Measurements from ENCODE around the gene OSBPL6.

The OSBPL6 gene

DNA sequence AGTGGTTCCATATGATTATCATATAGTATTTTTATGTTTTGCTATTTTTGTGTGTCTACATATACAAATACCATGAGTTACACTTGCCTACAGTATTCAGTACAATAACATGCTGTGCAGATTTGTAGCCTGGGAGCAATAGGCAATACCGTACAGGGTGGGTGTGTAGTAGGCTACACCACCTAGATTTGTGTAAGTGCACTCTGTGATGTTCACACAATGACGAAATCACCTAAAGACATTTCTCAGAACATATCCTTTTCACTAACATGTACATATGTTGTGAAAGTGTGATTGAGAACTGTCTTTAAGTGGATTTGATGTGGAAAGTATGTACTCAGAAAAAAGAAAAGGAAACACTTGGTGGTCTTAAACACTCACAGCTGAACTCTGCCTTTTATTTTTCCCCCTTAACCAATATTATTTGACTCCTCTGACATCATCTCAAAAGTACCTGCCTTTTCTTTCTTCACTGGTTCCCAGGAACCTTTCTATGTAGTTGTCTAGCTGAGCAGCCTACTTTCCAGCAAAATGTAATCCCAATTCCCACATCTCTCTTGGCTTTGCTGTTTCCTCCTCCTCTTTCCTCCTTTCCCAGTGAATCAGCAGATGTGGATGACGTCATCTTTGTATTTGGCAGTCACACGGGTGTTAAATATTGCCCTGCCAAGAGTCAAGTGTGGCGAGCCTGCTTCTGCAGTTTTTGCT is 47.7 kb downstream of the OSBPL6 start:
- DNase-seq, result peak; percentile 50

DNA sequence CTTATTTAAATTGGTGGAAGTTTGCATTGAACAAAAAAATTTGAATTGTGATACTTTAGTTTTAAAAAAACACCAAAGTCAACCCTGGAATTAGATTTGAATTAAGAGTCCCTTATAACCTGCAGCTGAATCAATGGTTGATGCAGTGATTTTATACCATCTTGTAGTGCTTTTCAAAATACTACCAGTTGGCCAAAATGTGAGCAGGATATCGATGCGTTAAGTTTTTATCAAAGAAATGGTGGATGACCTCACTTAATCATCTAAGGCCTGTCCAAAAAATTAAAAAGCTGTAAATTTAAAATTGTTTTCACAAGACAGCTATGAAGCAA is 48.2 kb downstream of the OSBPL6 start:
- DNase-seq, result no peak

DNA sequence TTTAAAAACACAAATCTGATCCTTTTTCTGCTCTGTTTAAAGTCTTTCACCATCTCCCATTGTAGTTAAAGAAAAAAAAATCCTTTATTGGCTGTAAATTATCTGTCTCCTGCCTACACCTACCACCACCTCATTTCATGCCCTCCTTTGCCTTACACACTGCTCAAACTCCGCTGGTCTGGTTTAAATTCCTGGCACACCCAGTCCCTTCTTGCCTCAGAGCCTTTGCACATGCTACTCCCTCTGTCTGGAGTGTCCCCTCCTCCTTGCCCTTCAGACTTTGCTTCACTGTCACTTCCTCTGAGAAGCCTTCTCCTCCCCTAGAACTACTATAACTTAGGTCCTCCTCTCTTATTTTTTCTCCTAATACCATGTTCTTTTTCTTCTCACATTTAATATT is 49.6 kb downstream of the OSBPL6 start:
- no peak for DNase-seq

DNA sequence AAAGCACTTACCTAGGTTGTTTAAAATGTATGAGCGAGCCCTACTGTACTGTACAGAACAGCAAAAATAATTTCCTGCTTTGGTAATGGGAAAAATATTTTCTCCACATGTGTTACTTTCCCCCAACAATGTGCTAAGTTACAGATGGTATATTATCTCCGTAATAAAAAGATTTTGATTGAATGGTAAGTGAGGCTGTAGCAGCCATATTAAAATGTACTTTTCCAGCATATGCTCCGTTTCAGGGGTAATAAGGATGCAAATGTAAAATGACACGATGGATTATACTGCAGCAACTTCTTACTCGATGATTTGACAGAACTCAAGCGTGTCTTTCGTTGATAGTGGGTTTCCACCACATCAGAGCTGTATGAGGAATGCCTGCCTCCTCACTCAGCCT is 50.5 kb downstream of the OSBPL6 start:
- DNase-seq, result no peak

DNA sequence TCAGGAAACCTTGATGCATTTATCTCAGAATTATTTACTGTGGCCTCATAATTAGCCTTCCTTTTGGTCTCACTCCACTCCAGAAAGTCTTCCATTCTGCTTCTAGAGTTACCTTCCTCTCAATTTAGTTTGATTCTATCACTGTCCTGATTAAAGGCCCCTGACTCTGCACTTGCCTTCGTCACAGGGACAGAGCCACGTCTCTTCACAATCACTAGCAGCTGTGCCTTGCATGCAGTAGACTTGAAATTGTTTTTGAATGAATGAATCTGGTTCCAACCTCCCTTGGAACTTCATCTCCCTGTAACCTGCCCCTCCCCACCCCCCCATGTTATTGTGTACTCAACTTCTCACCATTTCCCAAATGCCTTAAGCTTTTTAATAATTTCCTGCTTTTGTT is 52.4 kb downstream of the OSBPL6 start:
- DNase-seq, result no peak

DNA sequence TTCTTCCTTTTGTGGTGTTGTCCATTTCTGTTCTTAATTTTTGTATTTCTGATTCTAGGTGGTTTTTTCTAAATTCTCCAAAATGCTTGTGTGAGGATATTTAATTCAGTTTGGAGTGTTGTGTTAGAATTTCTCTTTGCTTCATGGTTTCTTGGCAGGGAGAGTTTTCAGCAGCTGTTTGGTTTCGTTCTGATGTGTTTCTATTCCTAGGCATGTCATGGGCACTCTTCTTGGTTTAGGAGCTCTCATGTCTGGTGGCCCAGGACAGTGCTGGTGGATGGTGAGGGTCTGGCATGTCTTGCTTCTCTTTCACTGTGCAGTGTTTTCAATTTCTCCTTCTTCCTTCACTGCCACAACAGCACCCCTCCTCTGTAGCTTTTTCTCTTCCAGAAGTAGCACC is 52.9 kb downstream of the OSBPL6 start:
- DNase-seq, result no peak

DNA sequence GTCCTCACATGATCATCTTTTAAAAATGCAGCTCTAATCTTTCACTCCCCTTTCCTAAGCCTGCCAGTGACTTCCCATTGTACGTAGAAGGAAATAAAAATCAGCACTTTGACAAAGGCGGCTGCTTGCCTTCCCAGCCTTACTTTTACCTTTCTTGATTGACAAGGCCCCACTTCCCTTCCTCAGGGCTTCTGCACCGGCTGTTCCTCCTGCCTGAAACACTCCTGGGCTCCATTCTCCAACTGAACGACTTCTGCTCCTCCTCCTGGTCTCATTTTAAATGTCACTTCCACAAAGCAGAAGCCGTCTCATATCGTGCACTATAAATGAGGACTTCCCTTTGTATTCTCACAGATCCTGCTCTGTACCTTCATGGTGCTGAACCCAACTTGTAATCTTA is 56.1 kb downstream of the OSBPL6 start:
- DNase-seq, result peak; percentile 25

DNA sequence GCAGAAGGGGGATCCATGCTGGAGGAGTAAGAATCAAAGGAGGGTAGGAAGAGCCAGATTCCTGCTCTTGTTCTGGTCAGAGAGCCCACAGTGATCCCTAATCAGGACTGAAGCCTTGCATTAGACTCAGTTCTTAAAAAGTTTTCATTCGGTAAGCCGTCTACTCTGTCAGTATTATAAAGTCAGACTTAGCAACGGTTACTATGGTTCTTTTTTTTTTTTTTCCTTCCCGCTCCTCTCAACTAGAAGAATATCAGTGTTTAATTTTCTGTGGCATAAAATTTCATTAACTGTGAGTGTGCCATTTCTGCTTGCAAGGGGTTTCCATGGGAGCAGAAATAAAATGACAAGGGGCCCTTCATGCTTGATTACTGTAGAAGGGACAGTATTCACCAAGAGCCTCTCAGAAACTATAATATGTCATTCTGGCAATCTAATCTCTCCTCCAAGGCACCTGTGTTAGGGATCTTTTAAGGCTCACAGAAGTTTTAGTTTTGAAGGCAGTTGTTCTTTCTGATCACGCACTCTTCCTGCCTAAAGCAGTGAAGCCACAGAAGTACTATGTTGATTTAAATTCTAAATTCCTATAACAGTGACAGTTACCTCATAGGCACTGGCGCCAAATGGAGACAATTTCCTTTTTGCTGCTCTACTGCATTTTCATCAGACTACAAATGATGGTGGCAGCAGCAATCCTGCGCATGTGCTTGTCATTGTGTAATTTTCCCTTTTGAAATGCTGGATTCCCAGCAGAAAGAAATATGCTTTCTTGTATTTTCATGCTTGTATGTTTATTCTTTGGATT is 57.0 kb downstream of the OSBPL6 start:
- DNase-seq, result peak; percentile 76

DNA sequence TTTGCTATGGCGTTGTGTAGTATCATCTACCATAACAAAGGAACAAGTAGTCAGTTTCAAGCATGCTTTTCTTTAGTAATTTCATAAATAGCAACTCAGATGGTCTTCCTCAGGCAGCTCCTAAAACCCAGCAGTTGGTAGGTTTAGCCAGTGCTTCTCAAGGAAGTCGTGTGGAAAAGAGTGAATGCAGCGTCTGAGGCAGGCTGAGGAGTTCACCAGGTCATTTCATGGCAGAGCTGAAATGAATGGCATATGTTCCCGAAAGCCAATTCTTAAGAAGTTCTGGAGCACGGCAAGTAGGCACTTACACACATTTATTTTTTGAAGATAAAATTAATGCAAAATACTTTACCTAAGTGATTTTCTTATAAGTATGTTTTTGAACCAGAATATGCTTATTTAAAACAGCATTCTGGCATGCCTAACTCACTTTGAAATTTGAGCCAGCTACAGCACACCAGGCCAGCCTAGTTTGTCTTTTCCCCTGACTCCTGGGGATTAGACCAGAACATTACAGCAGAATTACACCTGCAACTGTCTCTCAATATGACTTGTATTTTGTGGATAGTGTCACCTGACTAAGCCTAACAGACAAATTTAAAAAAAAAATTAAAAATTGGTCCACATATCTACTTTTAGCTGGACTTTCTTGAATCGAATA is 62.2 kb downstream of the OSBPL6 start:
- peak; percentile 93 for DNase-seq

DNA sequence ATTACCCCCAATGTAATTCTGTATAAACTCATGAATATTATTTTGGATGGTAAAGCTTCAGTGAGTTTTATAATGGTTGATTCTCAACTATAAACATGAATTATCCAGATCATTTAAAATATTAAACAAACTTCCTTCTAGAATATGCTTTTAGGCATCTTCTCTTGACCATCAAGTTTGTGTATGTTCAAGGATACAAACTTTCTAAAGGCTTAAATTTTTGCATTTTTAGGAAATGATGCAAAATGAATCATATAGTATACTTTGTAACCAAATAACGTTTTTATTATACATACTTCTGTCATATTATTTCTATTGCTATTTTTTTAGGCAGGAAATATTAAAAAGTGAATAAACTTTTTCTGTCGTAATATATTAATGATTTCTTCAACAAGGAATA is 62.8 kb downstream of the OSBPL6 start:
- no peak for DNase-seq

DNA sequence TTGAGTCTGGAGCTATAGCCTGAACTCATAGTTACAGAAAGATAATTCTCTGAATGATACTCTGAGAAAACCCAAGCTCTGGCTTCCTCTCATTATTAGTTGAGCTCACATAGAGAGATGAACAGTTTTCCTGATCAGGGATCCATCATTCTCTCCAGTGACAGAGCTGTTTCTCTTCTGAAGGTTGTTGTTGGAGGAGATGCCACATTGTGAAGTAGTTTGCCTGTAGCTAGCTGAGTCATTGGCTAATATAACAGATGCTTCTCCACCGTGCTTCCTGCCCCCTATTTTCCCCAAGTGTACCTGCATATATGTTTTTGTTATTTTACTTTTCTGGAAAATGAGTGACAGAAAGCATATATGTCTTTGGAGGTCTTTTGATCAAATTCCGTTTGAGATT is 64.6 kb downstream of the OSBPL6 start:
- no peak for DNase-seq

DNA sequence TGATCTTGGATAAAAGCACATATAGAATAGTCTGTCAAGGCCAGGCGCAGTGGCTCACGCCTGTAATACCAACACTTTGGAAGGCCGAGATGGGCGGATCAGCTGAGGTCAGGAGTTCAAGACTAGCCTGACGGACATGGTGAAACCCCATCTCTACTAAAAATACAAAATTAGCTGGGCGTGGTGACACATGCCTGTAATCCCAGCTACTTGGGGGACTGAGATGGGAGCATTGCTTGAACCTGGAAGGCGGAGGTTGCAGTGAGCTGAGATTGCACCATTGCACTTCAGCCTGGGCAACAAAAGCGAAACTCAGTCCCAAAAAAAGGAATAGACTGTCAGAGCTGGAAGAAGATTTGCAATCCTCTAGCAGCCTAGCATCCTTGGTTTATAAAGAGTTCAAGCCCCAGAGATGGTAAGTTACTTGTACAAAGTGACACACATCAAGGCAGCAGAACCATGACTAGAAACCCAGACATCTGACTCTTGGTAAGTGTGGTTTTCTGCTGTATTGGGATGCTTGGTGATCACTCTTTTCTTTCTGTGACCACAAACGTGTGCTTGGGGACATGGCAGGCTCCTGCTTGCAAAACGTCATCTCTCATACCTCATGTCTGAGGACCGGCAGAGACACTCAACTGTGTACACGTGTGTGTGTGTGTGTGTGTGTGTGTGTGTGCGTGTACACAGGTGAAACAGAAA is 69.0 kb downstream of the OSBPL6 start:
- no peak for DNase-seq

DNA sequence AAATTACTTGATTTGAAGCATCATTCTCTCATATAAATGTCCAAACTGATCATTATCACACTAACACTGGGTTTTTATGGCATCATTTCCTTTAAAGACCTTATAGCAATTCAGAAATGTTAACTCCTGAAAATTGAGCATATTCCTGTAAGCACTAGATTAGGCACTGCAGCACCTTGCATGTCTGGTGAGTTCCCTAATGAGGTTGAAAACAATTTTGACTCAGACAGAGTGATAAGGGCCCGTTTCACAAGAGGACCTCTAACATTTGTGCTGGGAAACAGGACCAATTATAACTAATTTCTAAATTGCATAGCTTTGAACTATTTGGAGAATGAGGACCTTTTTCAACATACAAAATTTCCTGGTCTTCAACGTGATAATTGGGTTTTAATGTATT is 69.9 kb downstream of the OSBPL6 start:
- DNase-seq, result no peak

DNA sequence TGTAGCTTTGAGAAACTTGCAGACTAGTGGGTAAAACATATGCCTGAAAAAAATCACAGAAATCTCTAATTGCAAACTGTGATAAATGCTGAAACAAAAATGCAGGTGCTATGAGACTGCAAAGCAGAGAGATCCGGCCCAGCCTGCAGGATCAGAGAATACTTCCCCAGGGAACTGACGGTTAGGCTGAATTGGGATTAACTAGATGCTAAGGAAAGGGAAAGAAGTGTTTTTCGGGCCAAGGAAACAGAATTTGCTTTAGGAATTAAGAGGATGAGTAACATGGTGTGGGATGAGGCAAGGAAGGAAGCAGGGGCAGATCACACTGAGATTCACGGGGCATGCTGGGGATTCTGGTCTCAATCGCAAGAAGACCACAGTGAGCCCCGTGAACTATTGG is 71.5 kb downstream of the OSBPL6 start:
- DNase-seq, result no peak

DNA sequence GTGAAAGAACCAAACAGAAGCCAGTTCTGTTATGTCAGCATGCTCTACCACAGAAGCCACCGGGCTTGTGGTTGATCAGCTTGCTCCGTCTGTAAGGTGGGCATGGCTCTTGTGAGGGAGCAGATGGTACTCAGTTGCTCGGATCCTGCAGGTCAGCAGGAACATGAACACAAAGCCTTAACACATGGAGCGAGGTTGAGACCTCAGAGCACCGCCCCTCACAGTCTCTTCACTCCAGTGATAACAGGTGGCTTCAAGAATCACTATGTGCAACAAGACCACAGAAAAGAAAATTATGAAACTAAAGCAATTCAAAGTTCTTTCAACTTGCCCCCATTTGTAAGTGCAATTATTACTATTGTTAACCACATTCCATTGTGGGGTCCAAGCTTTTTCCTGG is 72.1 kb downstream of the OSBPL6 start:
- no peak for DNase-seq

DNA sequence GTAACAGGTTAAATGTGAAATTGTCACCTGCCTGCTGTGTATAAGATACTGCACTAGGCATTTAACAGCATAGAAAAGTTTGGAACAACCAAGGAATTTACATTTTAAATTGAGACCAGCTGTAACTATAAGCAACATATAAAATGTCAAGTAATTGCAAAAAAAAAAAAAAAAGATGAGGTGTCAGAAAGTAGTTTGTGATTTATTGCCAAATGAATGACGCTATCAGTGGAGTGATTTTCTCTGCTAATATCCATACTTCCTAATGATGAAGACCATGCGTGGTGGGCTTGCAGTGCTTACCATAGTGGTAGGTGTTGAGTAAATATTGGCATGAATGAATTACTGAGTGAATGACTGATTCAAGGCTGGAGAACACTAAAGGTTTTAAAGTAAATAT is 73.3 kb downstream of the OSBPL6 start:
- DNase-seq, result no peak

DNA sequence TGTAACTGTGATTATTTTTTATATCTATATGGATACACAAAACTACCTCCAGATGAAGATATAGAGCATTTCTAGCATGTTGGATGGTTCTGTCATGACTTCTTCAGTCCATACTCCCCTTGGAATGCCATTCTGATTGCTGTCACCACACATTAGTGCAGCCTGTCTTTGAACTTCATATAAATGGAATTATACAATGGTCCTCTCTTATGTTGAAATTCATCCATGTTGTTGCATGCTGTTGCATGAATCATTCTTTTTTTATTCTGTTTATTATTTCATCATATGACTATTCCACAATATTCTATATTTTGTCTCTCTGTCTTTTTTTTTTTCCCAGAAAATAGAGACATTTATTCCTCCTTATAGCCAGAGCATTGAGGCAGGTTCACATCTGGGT is 74.1 kb downstream of the OSBPL6 start:
- DNase-seq, result no peak

DNA sequence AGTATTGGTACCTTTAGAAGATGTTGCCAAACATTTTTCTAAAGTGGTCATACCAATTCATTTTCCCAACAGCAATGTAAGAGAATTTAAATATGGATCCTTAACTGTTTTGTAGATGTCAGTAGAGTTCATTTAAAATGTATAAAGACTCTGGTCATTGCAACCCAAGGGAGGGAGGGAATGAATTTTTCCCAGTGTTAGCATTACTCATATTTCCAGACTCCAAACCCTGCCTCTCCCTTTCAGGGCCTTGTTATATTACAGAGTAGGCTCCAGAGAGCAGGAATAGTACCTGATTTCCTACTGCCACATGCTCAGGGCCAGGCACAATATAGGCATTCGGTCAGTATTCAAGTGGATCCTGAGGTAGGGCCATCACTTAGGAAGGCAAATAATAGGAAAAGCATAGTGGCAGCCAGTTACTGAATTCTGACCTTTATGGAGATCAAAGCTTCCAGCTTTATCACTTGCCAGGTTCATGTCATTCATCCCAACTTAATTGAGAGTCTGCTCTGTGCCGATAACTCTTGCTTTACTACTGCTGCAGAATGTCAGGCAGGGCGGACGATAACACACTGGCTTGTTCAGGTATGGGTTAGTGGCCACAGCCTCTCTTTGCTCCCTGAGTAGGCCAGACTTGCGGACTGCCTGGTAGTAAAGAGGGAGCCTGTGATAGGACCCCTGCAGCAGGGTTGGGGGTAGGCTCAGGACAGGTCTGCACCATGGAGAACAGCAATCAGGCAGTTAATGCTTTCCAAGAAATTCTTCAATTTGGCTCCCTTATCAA is 75.3 kb downstream of the OSBPL6 start:
- DNase-seq, result no peak

DNA sequence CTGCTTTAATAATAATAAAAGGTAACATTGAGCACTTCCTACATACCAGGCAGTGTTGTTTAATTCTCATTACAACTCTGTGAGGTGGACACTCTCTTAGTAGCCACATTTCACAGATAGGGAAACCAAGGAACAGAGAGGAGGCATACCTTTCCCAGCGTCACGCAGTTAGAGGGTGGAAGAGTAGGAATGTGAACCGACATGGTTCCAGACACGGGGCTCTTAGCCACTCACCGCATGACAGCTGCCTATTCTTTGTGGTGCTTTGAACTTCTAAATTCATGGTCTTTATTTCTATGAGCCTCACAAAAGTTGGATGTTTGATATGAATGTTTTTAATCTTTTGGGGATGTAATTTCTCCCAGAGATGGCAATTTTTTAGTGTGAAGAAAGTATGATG is 76.0 kb downstream of the OSBPL6 start:
- no peak for DNase-seq

DNA sequence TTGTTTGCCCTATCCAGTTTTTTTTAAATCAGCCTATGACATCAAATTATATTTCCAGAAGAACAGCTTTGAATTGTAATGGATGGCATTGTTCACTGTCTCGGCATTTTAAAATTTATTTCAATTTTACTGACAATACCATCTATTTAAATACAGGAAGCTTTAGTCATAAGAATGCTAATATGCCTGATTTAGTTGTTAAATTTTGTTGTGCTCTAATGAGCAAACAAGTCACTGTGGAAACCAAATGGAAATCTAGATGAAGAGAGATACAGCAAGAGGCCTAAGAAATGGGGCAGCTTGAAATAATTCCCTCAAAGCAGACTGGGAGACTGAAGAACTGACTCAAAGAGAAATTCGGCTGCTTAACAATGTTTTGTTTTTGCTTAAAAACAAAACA is 76.8 kb downstream of the OSBPL6 start:
- DNase-seq, result no peak

DNA sequence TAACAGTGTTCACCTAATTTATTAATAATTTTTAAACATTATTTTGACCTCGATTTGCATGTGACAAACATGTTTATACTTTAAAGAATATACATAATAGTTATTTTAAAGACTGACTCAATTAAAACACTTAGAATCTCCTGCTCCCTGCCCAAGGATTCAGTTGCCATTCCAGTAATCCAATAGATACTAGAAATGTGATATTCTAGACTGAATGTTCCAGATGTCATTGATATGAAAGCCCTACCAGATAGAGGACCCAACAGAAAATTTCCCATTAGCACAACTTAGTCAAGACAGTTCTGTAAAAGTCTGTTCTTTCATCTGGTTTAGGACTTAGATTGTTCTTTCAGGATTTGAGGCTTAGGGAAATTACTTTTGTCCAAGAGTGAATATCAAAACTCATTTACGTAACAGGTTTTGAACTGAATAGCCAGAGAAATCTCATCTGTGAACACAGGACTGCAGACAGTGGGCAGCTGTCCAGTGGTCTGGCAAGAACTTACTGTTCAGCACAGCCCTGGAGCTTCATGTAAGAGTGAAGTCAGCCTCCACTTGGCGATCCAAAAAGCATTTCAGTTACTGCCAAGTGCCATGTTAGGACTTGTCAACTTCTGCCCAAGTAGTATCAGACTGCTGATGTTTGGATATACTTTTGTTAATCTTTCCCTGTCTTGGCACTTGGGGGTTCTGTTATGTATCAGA is 77.5 kb downstream of the OSBPL6 start:
- no peak for DNase-seq

DNA sequence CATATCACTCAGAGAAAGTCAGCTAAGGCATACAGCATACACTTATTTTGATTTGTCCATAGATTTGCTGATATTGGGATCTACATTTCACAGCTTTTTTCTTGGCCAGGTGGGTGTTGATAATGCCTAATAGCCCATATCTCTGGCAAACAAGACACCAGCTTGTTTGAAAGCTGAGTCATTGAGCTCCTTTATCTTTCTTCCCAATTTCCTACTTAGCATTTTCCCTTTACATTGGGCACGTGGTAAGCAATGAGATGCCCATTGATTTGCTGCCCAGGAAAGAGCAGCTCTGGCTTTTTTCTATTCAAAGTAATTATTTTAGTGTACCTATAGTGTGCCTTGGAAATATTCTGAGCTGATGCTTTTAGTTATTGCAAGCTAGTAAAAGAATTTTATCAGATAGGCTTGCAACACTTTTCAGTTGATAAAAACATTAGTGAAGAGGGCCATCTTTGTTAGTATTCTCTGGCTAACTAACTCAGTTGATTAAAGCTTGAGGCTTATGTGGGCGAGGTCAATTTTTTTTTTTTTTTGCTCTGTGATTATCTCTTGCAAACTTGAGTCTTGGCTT is 79.6 kb downstream of the OSBPL6 start:
- DNase-seq, result no peak
